Progenitor cell of endocrine pancreas (in vitro differentiated cells): ENCODE results near the gene EEPD1. TPM values are rescaled to one million over a fixed set of nuclear protein-coding genes. Genes with fewer than 3 reads are reported as not detected.

Source experiments
- DNase-seq: peaks from one replicate; pipeline ENCODE4 v3.0.0; 2021; ENCODE audit warnings: low spot score; ENCODE audit not compliant: unreplicated experiment
- H3K27ac Mint-ChIP-seq: 2 replicates; pipeline ENCODE4 v1.8.0; 2021; ENCODE audit warnings: mild to moderate bottlenecking, moderate library complexity, mixed read lengths
- H3K27me3 Mint-ChIP-seq: 2 replicates; pipeline ENCODE4 v1.8.0; 2021; ENCODE audit warnings: mixed read lengths
- H3K36me3 Mint-ChIP-seq: 2 replicates; pipeline ENCODE4 v1.8.0; 2022; ENCODE audit warnings: mixed read lengths; ENCODE audit not compliant: insufficient read depth
- H3K4me1 Mint-ChIP-seq: 2 replicates; pipeline ENCODE4 v1.8.0; 2021; ENCODE audit warnings: low read depth, mixed read lengths
- H3K4me3 Mint-ChIP-seq: 2 replicates; pipeline ENCODE4 v1.8.0; 2021; ENCODE audit warnings: low read depth, mild to moderate bottlenecking, moderate library complexity, mixed read lengths
- H3K9me3 Mint-ChIP-seq: 2 replicates; pipeline ENCODE4 v1.8.0; 2021; ENCODE audit warnings: low read depth, mixed read lengths
- CTCF ChIP-seq: fragments of 200-600 bp; sonication (generic); IDR thresholded peaks from one replicate; pipeline ENCODE4 v1.5.0; 2021; ENCODE audit warnings: antibody characterized with exemption, mild to moderate bottlenecking; ENCODE audit not compliant: unreplicated experiment
- total RNA-seq: library from RNA; stranded (reverse); gene quantifications from 2 replicates; pipeline ENCODE4 v1.2.1, GENCODE V29; 2021

The EEPD1 gene
- total RNA-seq, 1 donor from 2014 or later, result 10.6 TPM

DNA sequence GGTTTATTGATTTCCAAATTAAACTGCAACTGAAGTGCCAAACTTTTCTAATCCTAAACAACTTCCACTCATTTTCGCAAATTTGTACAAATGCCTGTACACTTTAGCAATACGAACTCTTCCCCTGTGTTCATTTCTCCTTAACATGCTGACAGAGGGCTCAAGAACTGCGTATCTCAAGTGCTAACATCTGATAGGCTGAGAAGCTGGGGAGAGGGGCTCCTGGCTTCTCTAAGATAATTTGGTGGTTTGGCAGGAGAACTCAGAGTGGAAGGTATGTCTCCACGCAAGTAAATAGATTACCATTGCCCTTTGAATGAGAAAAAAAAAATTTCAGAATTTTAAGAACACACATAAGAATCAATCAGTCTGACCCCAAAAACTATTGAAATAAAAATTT, 183.3 kb downstream of the EEPD1 start:
- no peak for TF ChIP-seq CTCF
- DNase-seq, result no peak
- Mint-ChIP-seq H3K4me1 (no peaks in the 10 kb centered on the region), H3K27ac (no peak overlapping the region), H3K27me3 (no peaks in the 10 kb centered on the region), H3K36me3 (peaks cover 22% of the 10 kb centered on the region), H3K9me3 (peaks cover 2% of the 10 kb centered on the region), H3K4me3 (no peak overlapping the region)

GRCh38 chr7:36338256-36338655, 185.2 kb downstream of the EEPD1 start:
- Mint-ChIP-seq H3K27me3 (no peaks in the 10 kb centered on the region), H3K9me3 (peaks cover 2% of the 10 kb centered on the region), H3K4me3 (no peak overlapping the region), H3K4me1 (no peaks in the 10 kb centered on the region), H3K27ac (no peak overlapping the region), H3K36me3 (peaks cover 19% of the 10 kb centered on the region)
- no peak for TF ChIP-seq CTCF
- no peak for DNase-seq

DNA sequence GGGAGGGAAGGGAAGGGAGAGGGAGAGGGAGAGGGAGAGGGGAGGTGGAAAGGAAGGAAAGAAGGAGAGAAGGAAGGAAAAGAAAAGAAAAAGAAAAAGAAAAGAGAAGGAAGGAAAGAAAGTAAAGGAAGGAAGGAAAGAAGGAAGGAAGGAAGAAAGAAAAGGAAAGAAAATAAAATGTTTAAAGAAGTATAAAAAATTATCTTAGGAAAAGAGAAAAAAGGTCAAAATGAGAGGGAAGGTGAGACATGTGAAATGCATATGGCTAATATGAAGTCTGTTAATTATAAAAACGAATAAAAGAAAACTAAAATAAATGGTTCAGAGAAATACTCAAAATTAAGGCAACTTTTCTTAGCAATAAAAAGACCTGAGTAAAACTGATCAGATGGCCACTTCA, 190.5 kb downstream of the EEPD1 start:
- peaks cover 10% of the 10 kb centered on the region for H3K9me3 Mint-ChIP-seq
- H3K4me1 Mint-ChIP-seq, result peaks cover 2% of the 10 kb centered on the region
- H3K36me3 Mint-ChIP-seq, result peaks cover 10% of the 10 kb centered on the region
- no peak overlapping the region for H3K4me3 Mint-ChIP-seq
- H3K27me3 Mint-ChIP-seq, result no peaks in the 10 kb centered on the region
- no peak for DNase-seq
- no peak for TF ChIP-seq CTCF
- H3K27ac Mint-ChIP-seq, result no peak overlapping the region

GRCh38 chr7:36344622-36345021, 191.6 kb downstream of the EEPD1 start:
- DNase-seq, result no peak
- Mint-ChIP-seq H3K9me3 (peaks cover 8% of the 10 kb centered on the region), H3K27me3 (no peaks in the 10 kb centered on the region)

DNA sequence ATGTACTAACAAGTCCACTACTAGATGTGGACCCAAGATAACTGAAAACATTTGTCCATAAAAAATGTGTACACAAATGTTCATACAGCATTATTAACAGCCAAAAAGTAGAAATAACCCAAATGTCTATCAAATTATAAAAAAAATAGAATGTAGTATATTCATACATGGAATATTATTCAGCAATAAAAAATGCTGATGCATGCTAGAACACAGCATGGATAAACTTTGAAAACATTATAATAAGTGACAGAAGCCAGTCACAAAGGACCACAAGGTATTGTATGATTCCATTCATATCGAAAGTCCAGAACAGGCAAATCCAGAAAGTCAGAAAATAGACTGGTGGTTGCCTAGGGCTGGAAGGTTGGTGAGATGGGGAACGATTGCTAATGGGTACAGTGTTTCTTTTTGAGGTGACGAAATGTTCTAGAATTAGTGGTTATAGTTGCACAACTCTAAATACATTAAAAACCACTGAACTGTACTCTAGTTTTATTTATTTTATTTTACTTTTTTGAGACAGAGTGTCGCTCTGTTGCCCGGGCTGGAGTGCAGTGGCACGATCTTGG, 193.3 kb downstream of the EEPD1 start:
- TF ChIP-seq CTCF, result no peak
- DNase-seq, result no peak
- Mint-ChIP-seq H3K4me3 (no peak overlapping the region), H3K9me3 (peaks cover 8% of the 10 kb centered on the region), H3K27me3 (no peaks in the 10 kb centered on the region), H3K36me3 (peaks cover 7% of the 10 kb centered on the region), H3K27ac (no peak overlapping the region), H3K4me1 (peaks cover 2% of the 10 kb centered on the region)

More at GRCh38 chr7:36344622-36345021, 191.6 kb downstream of the EEPD1 start:
- H3K27ac Mint-ChIP-seq, result no peak overlapping the region
- peaks cover 7% of the 10 kb centered on the region for H3K36me3 Mint-ChIP-seq
- TF ChIP-seq CTCF, result no peak
- H3K4me3 Mint-ChIP-seq, result no peak overlapping the region
- peaks cover 2% of the 10 kb centered on the region for H3K4me1 Mint-ChIP-seq
